Astrocyte of the cerebellum (primary cell): ENCODE results near the gene OR11H6.
"Not testable (repeated sequence)": the region's sequence is repeated elsewhere in the genome, so short reads cannot be mapped to it uniquely, and the experiment has no call there.

Experiments used
- DNase-seq: peaks from one replicate; pipeline ENCODE4 v3.0.0-alpha.2; 2011; ENCODE audit warnings: low read depth
- H3K4me3 ChIP-seq: 2 replicates; pipeline ENCODE4 v1.5.1; 2011; ENCODE audit warnings: mild to moderate bottlenecking, low read depth, low read length, moderate library complexity
- in situ Hi-C: cut with HindIII; loops from 2 replicates; pipeline ENCODE4 v1.10.0; 2017; ENCODE audit warnings: low sequenced_read_pairs
- TF ChIP-seq, protein P1 (sequence below): IDR thresholded peaks from 2 replicates; pipeline ENCODE4 v1.5.1; 2012; ENCODE audit warnings: low read length, low read depth, moderate library complexity, mild to moderate bottlenecking; ENCODE audit errors: missing control alignments

The OR11H6 gene

DNA sequence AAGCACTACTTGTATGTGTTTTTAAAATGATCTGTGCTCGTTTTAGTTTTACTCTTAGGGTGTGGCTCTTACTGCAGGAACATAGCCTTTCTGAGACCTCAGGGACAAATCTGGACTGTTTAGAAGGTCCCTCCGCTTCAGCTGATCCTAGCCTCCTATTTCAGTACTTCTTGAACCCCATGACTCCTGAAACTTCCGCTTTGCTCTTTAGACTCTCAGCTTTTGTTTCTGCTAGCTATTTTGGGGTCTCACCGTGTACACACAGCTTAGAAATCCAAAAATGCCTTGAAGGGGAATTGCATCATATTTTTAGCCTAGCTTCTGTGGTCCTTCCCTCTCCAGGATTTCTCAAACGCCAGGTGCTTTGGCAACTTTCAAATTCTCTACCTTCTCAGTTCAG lies 24.5 kb upstream of the OR11H6 start:
- in situ Hi-C loops, result no loop called here
- TF ChIP-seq, protein P1, sequence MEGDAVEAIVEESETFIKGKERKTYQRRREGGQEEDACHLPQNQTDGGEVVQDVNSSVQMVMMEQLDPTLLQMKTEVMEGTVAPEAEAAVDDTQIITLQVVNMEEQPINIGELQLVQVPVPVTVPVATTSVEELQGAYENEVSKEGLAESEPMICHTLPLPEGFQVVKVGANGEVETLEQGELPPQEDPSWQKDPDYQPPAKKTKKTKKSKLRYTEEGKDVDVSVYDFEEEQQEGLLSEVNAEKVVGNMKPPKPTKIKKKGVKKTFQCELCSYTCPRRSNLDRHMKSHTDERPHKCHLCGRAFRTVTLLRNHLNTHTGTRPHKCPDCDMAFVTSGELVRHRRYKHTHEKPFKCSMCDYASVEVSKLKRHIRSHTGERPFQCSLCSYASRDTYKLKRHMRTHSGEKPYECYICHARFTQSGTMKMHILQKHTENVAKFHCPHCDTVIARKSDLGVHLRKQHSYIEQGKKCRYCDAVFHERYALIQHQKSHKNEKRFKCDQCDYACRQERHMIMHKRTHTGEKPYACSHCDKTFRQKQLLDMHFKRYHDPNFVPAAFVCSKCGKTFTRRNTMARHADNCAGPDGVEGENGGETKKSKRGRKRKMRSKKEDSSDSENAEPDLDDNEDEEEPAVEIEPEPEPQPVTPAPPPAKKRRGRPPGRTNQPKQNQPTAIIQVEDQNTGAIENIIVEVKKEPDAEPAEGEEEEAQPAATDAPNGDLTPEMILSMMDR, result no peak
- H3K4me3 ChIP-seq, result no peak overlapping the region
- DNase-seq, result no peak

DNA sequence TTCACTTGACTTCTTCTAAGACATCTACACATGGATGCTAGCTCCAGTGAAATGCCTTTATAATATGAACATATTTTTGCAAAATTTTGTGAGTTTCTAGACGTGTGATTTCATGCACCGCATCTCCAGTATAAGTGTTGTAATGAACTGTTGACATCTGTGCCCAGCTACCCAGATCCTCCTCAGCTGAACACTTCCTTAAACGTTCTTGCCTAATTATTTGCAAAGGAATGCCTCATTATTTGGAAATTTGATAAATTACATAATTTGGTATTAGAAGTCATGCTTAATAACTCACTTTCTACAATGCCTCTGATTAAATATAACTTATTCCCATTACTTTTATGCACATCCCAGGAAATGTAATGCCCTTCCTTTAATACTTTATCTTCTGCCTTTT lies 18.8 kb upstream of the OR11H6 start:
- H3K4me3 ChIP-seq, result no peak overlapping the region
- no peak for DNase-seq
- in situ Hi-C loops, result no loop called here
- TF ChIP-seq, protein P1, result no peak

DNA sequence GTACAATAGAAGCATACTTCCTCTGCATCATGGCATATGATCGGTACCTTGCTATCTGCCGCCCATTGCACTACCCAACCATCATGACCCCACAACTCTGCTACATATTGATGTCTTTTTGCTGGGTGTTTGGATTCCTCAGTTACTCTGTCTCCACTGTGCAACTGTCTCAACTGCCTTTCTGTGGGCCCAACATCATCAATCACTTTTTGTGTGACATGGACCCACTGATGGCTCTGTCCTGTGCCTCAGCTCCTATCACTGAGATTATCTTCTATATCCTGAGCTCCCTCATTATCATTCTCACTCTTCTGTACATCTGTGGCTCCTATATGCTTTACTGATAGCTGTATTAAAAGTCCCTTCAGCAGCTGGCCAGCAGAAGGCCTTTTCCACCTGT lies 13.9 kb upstream of the OR11H6 start:
- TF ChIP-seq, protein P1, result no peak
- in situ Hi-C loops, result no loop called here
- no peak overlapping the region for H3K4me3 ChIP-seq
- no peak for DNase-seq

DNA sequence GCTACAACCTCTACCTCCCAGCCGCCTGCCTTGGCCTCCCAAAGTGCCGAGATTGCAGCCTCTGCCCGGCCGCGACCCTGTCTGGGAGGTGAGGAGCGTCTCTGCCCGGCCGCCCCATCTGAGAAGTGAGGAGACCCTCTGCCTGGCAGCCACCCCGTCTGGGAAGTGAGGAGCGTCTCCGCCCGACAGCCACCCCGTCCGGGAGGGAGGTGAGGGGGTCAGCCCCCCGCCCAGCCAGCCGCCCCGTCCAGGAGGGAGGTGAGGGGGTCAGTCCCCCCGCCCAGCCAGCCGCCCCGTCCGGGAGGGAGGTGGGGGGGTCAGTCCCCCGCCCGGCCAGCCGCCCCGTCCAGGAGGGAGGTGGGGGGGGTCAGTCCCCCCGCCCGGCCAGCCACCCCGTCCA lies 11.1 kb upstream of the OR11H6 start:
- DNase-seq, H3K4me3 ChIP-seq, in situ Hi-C loops: not testable (repeated sequence)

DNA sequence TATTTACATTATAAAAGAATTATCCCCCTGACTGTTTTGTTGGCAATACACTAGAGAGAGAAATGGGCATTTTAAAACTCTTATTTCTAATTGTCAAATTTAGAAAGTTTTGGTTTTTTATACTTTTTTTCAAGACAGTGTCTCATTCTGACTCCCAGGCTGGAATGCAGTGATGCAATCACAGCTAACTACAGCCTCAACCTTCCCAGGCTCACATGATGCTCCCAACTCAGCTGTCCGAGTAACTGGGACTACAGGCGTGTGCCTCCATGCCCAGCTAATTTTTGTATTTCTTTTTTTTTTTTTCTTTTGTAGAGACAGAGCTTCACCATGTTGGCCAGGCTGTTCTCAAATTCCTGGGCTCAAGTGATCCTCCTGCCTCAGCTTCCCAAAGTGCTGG lies 8.3 kb upstream of the OR11H6 start:
- no peak for DNase-seq
- TF ChIP-seq, protein P1, result no peak
- no peak overlapping the region for H3K4me3 ChIP-seq
- in situ Hi-C loops, result no loop called here

DNA sequence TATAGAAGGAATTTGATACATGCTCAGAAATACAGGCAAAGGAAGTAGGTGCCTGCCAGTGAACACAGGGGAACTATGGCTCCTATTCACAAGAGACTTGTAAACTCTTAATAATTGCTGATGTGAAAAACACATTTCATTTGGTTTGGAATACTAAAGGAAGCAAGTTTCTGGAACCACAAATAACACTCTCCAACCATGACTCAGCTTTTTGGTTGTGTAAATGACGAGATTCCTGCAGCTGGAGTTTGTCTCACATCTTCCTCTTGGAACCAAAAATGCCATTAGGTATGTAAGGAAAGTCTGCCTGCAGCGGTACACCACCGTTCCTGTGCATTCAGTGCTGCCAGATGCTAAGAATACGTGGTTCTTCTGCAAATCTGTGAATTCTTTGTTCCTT lies 4.5 kb upstream of the OR11H6 start:
- in situ Hi-C loops, result no loop called here
- TF ChIP-seq, protein P1, result no peak
- no peak for DNase-seq
- H3K4me3 ChIP-seq, result no peak overlapping the region

DNA sequence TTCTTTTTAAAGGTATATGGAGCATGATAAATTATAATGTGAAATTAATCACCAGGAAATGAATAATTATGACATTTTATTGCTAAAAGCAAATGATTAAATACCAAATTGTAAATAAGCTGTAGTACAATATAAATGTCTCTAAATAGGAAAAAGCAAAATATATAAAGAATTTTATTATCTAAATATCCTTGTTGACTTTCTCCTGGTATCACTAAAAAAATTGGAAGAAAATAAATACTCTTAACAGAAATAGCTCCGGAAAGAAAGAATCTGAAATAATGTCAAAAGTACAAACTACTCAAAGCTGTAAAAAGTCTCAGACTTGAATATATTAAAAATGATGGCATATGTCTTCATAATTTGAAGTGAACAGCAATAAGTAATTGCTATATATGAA lies 5.2 kb downstream of the OR11H6 start, which contains the start of gene OR11H7:
Gene OR11H7 (plus strand): TSS at position 301 of the 400 bp plus-strand sequence.
- TF ChIP-seq, protein P1, result no peak
- in situ Hi-C loops, result no loop called here
- DNase-seq, result no peak
- no peak within 1 kb of the TSS for H3K4me3 ChIP-seq

DNA sequence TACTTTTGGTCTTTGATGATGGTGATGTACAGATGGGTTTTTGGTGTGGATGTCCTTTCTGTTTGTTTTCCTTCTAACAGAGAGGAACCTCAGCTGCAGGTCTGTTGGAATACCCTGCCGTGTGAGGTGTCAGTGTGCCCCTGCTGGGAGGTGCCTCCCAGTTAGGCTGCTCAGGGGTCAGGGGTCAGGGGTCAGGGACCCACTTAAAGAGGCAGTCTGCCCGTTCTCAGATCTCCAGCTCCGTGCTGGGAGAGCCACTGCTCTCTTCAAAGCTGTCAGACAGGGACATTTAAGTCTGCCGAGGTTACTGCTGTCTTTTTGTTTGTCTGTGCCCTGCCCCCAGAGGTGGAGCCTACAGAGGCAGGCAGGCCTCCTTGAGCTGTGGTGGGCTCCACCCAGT lies 11.9 kb downstream of the OR11H6 start:
- H3K4me3 ChIP-seq, DNase-seq, in situ Hi-C loops: not testable (repeated sequence)
